Endothelial cell of umbilical vein (primary cell): ENCODE results near the gene MR1. TPM values are rescaled to one million over a fixed set of nuclear protein-coding genes. Genes with fewer than 3 reads are reported as not detected.
A peak's percentile ranks its signal among the peaks of the same experiment; 100 is the strongest.

ENCODE experiments used
- BruUV-seq: library from RNA; stranded (reverse); fragments of 400-500 nt; replicated peaks from 2 replicates; lab custom pipeline; 2021; lab: Mats Ljungman, UMichigan
- CTCF ChIA-PET: fragments of 300-600, 350-600 bp; sonication (Branson Sonifier 250); formaldehyde crosslinking; loops from one replicate; lab custom pipeline; 2021; ENCODE audit warnings: antibody characterized with exemption, inconsistent platforms; lab: Charles Lee
- POLR2A ChIA-PET: fragments of 300-600, 350-600 bp; sonication (Branson Sonifier 250); formaldehyde crosslinking; loops from one replicate; lab custom pipeline; 2021; ENCODE audit warnings: antibody characterized with exemption, inconsistent platforms; lab: Charles Lee
- DNase-seq: peaks from one replicate; pipeline ENCODE4 v3.0.0-alpha.2; 2011; ENCODE audit warnings: low read depth, low spot score
- FAIRE-seq: peaks from 2 replicates; lab custom pipeline; 2011; peaks lifted over from hg19 to GRCh38; lab: Jason Lieb, UNC
- H2AFZ ChIP-seq: 2 replicates; pipeline ENCODE4 v1.6.0; 2012; ENCODE audit warnings: low read depth, low read length, control low read depth, inconsistent platforms
- H3K27ac ChIP-seq: 2 replicates; pipeline ENCODE4 v1.5.1; 2011; ENCODE audit warnings: low read depth, mild to moderate bottlenecking, control low read depth, low read length, moderate library complexity; ENCODE audit not compliant: insufficient read depth
- H3K27me3 ChIP-seq, 2 experiments: 2 replicates each; pipeline versions ENCODE4 v1.6.0 to v1.6.1; 2011; ENCODE audit warnings: low read length in 2 of 2, mixed read lengths in 1 of 2; ENCODE audit not compliant: control insufficient read depth in 2 of 2, insufficient read depth in 2 of 2
- H3K36me3 ChIP-seq, 2 experiments: 2 replicates in 1 of 2; 3 replicates in 1 of 2; pipeline ENCODE4 v1.5.1; 2011; ENCODE audit warnings: low read length in 2 of 2, mild to moderate bottlenecking in 1 of 2, moderate library complexity in 1 of 2; ENCODE audit not compliant: control insufficient read depth in 2 of 2, insufficient read depth in 2 of 2; ENCODE audit errors: extremely low read depth in 1 of 2
- H3K4me1 ChIP-seq: 3 replicates; pipeline ENCODE4 v1.5.1; 2011; ENCODE audit warnings: mild to moderate bottlenecking, low read length; ENCODE audit not compliant: control insufficient read depth, insufficient read depth; ENCODE audit errors: extremely low read depth
- H3K4me2 ChIP-seq: 2 replicates; pipeline ENCODE4 v1.6.1; 2011; ENCODE audit warnings: low read length, control low read depth, mixed read lengths; ENCODE audit not compliant: insufficient read depth
- H3K4me3 ChIP-seq, 3 experiments: fragments of 200-600 bp in 1 of 3; sonication (generic), shearing (Covaris generic) in 1 of 3; replicated peaks in 1 of 3; 2 replicates each; pipeline ENCODE4 v1.5.1; 2011 to 2016; ENCODE audit warnings: control low read depth in 3 of 3, low read length in 3 of 3, mild to moderate bottlenecking in 2 of 3, inconsistent platforms in 1 of 3, low read depth in 1 of 3, moderate library complexity in 1 of 3; ENCODE audit not compliant: insufficient read depth in 1 of 3
- H3K79me2 ChIP-seq: 2 replicates; pipeline ENCODE4 v1.6.0; 2012; ENCODE audit warnings: low read length, inconsistent platforms; ENCODE audit not compliant: control insufficient read depth, insufficient read depth
- H3K9ac ChIP-seq: replicated peaks from 2 replicates; pipeline ENCODE3; 2011; ENCODE audit warnings: low read length, control low read depth; ENCODE audit not compliant: insufficient read depth; ENCODE audit errors: extremely low read depth
- H3K9me1 ChIP-seq: replicated peaks from 3 replicates; pipeline ENCODE4 v1.6.0; 2011; ENCODE audit warnings: mild to moderate bottlenecking, low read length; ENCODE audit not compliant: control insufficient read depth, insufficient read depth; ENCODE audit errors: extremely low read depth
- H3K9me3 ChIP-seq: replicated peaks from 2 replicates; pipeline ENCODE4 v1.5.1; 2012; ENCODE audit warnings: low read length, inconsistent platforms; ENCODE audit not compliant: control insufficient read depth, insufficient read depth
- H4K20me1 ChIP-seq: replicated peaks from 2 replicates; pipeline ENCODE3; 2011; ENCODE audit warnings: mild to moderate bottlenecking, low read length; ENCODE audit not compliant: control insufficient read depth, insufficient read depth; ENCODE audit errors: extremely low read depth
- EZH2 ChIP-seq: IDR thresholded peaks from 2 replicates; pipeline ENCODE4 v1.6.1; 2012; ENCODE audit warnings: borderline replicate concordance, low read depth, mild to moderate bottlenecking, moderate library complexity, low read length, inconsistent platforms; ENCODE audit not compliant: severe bottlenecking
- FOS ChIP-seq: IDR thresholded peaks from 2 replicates; pipeline ENCODE4 v1.6.1; 2011; ENCODE audit warnings: mild to moderate bottlenecking, low read length, moderate library complexity, borderline replicate concordance; ENCODE audit not compliant: insufficient read depth
- GATA2 ChIP-seq: IDR thresholded peaks from 2 replicates; pipeline ENCODE4 v1.7.0; 2011; ENCODE audit warnings: low read depth, mild to moderate bottlenecking, moderate library complexity, mixed read lengths, low read length; ENCODE audit not compliant: insufficient read length, insufficient read depth
- POLR2AphosphoS5 ChIP-seq: IDR thresholded peaks from 2 replicates; pipeline ENCODE4 v1.6.1; 2012; ENCODE audit warnings: low read depth, mild to moderate bottlenecking, control low read depth, low read length, moderate library complexity; ENCODE audit not compliant: insufficient read depth
- dilution Hi-C: fragments of 300-500 bp; cut with MboI; formaldehyde crosslinking; loops from one replicate; pipeline ENCODE4 v1.15.0; 2019; ENCODE audit warnings: low sequenced_read_pairs; ENCODE audit not compliant: extremely low pct_ligation_motif_present
- intact Hi-C: fragments of 100-400 bp; cut with micrococcal nuclease; formaldehyde crosslinking; loops from one replicate; pipeline ENCODE4 v1.10.0; 2022
- polyA plus RNA-seq, 4 experiments: library from polyadenylated mRNA; depleted of rRNA in 3 of 4; stranded (reverse) in 3 of 4; unstranded in 1 of 4; fragments of >200 nt; gene quantifications; 2 replicates each; pipeline versions ENCODE4 v1.2.1 to v1.2.3, GENCODE V29; 2011 to 2012; ENCODE audit warnings: missing spikeins in 1 of 4
- total RNA-seq: library from RNA; stranded (reverse); gene quantifications from 2 replicates; pipeline ENCODE4 v1.2.3, GENCODE V29; 2021

MR1 gene
- total and polyA plus RNA-seq, 2 donors (not counting 3 experiments of a cell fraction or from before 2014, with no cell fraction given), result 1.3 to 2.5 TPM

DNA sequence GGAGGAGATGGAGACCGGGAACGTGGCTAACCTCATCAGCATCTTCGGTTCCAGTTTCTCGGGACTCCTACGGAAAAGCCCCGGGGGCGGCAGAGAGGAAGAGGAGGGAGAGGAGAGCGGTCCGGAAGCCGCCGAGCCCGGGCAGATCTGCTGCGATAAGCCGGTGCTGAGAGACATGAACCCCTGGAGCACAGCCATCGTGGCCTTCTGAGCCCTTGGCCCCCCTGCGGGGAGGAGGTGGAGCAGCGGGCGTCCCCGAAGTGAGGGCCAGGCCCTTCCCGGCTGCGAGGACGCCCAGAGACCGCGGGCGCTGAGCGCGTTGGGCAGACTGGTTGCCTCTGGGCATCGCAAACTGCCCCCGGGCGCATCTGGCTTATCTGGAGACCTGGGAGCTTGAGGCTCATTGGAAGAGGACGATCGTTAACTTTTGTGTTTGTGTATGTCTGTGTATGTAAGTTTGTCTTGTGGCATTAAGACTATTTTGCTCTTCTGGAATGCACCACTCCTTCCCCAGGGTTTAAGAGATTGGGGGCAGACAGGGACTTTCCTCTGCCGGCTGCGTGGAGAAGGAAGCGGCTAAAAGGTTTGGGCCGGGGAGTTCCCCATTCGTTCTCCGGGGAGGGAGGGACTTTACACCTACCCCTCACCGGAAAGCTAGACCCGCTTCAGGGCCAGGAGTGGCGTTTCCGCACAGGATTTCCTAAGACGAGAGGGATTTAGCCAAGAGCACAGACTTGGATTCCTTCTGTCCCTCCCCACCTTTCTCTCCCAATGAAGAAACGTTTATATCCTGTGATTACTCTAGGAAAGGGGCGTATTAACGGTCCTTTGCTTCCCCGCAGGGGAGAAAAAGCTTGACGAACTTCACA, 56.1 kb downstream of the MR1 start:
- TSS peak; percentile 80 for BruUV-seq
- FAIRE-seq (peak; percentile 73), DNase-seq (peak; percentile 72)
- Histone ChIP-seq H3K4me3 (peak overlapping the region; percentile 47 to 97 (median 51)), H3K9me1 (no peaks in the 10 kb centered on the region), H2AFZ (no peak overlapping the region), H3K4me2 (peak overlapping the region; percentile 95), H3K36me3 (peaks cover 0 to 7% of the 10 kb centered on the region in 2 experiments), H3K4me1 (peaks cover 17% of the 10 kb centered on the region), H3K27me3 (no peaks in the 10 kb centered on the region), H3K27ac (peak overlapping the region; percentile 47), H4K20me1 (peaks cover 3% of the 10 kb centered on the region), H3K9ac (peak overlapping the region; percentile 60), H3K9me3 (no peaks in the 10 kb centered on the region), H3K79me2 (peaks cover 44% of the 10 kb centered on the region)
- CTCF ChIA-PET, result interaction anchor here (0.8 to 10.6 kb wide), 12 partner anchors 9 to 208 kb away, joined by 3 to 319 read pairs (median 5); partner anchors contain the start of gene MR1
- POLR2A ChIA-PET, result interaction anchor here (1.0 to 5.0 kb wide), 13 partner anchors 10 to 68 kb away, joined by 3 to 114 read pairs (median 12); partner anchors contain the start of gene STX6
- intact Hi-C loops (loop anchor here (1.0 to 10.0 kb wide), 6 partner anchors 9 to 1301 kb away; partner anchors contain the start of genes GLUL and XPR1), dilution Hi-C loops (no loop called here)
- TF ChIP-seq EZH2 (no peak), FOS (no peak), POLR2AphosphoS5 (peak; percentile 42), GATA2 (peak; percentile 89)
